Measurements from ENCODE around the gene FOXN4. TPM values are rescaled to one million over a fixed set of nuclear protein-coding genes. Genes with fewer than 3 reads are reported as not detected.

The FOXN4 gene
- polyA plus RNA-seq, 1 donor (not counting 4 experiments of a cell fraction or from before 2014, with no cell fraction given) = not detected

GRCh38 chr12:109264943-109265650, 44.0 kb downstream of the FOXN4 start:
- no peaks in the 10 kb centered on the region for H3K79me2 ChIP-seq (ENCODE audit: control insufficient read depth, insufficient read depth, low read length)
- H3K27ac ChIP-seq (ENCODE audit: control insufficient read depth, insufficient read depth, low read length) = no peak overlapping the region
- FAIRE-seq (no peak), DNase-seq (ENCODE audit: low read depth, low spot score) (no peak)
- H3K4me2 ChIP-seq (ENCODE audit: control insufficient read depth, extremely low read depth, insufficient read depth, low read depth, low read length) = no peak overlapping the region
- H3K27me3 ChIP-seq (ENCODE audit: control insufficient read depth, extremely low read depth, insufficient read depth, low read length) = no peaks in the 10 kb centered on the region
- no peaks in the 10 kb centered on the region for H3K4me1 ChIP-seq (ENCODE audit: control insufficient read depth, extremely low read depth, insufficient read depth, low read length)
- H3K9ac ChIP-seq (ENCODE audit: control insufficient read depth, extremely low read depth, insufficient read depth, low read length) = no peak overlapping the region
- no peaks in the 10 kb centered on the region for H4K20me1 ChIP-seq (ENCODE audit: control insufficient read depth, extremely low read depth, insufficient read depth, low read length)
- no peak overlapping the region for H2AFZ ChIP-seq (ENCODE audit: control insufficient read depth, low read length)
- no peak overlapping the region for H3K4me3 ChIP-seq (ENCODE audit: control insufficient read depth in 2 of 3, extremely low read depth in 1 of 3, insufficient read depth in 2 of 3, low read depth in 1 of 3, low read length in 3 of 3)
- dilution Hi-C loops (cut with MboI; ENCODE audit: extremely low pct_ligation_motif_present, low sequenced_read_pairs) = no loop called here
- H3K9me3 ChIP-seq (ENCODE audit: control insufficient read depth, low read depth, low read length) = no peaks in the 10 kb centered on the region
- no peaks in the 10 kb centered on the region for H3K9me1 ChIP-seq (ENCODE audit: control insufficient read depth, extremely low read depth, insufficient read depth, low read length)
- TF ChIP-seq CTCF (optimal IDR thresholded peaks at IDR 0.05 in 1 of 3, IDR thresholded peaks at IDR 0.05 in 1 of 3, conservative IDR thresholded peaks at IDR 0.05 in 1 of 3; ENCODE audit: extremely low read depth in 1 of 3, insufficient read depth in 2 of 3, low read length in 3 of 3) (no peak), EZH2 (IDR thresholded peaks at IDR 0.05; ENCODE audit: low read length) (no peak)
- H3K36me3 ChIP-seq (ENCODE audit: control insufficient read depth in 2 of 2, extremely low read depth in 1 of 2, insufficient read depth in 2 of 2, low read length in 2 of 2) = no peaks in the 10 kb centered on the region

GRCh38 chr12:109264095-109264942, 44.8 kb downstream of the FOXN4 start:
- Histone ChIP-seq H3K36me3 (ENCODE audit: control insufficient read depth in 2 of 2, extremely low read depth in 1 of 2, insufficient read depth in 2 of 2, low read length in 2 of 2) (no peaks in the 10 kb centered on the region), H3K27ac (ENCODE audit: control insufficient read depth, insufficient read depth, low read length) (no peak overlapping the region), H3K4me1 (ENCODE audit: control insufficient read depth, extremely low read depth, insufficient read depth, low read length) (no peaks in the 10 kb centered on the region), H3K4me2 (ENCODE audit: control insufficient read depth, extremely low read depth, insufficient read depth, low read depth, low read length) (no peak overlapping the region), H4K20me1 (ENCODE audit: control insufficient read depth, extremely low read depth, insufficient read depth, low read length) (no peaks in the 10 kb centered on the region), H3K9ac (ENCODE audit: control insufficient read depth, extremely low read depth, insufficient read depth, low read length) (no peak overlapping the region), H3K27me3 (ENCODE audit: control insufficient read depth, extremely low read depth, insufficient read depth, low read length) (no peaks in the 10 kb centered on the region), H3K9me3 (ENCODE audit: control insufficient read depth, low read depth, low read length) (no peaks in the 10 kb centered on the region), H2AFZ (ENCODE audit: control insufficient read depth, low read length) (no peak overlapping the region), H3K79me2 (ENCODE audit: control insufficient read depth, insufficient read depth, low read length) (no peaks in the 10 kb centered on the region), H3K4me3 (ENCODE audit: control insufficient read depth in 2 of 3, extremely low read depth in 1 of 3, insufficient read depth in 2 of 3, low read depth in 1 of 3, low read length in 3 of 3) (no peak overlapping the region), H3K9me1 (ENCODE audit: control insufficient read depth, extremely low read depth, insufficient read depth, low read length) (no peaks in the 10 kb centered on the region)
- dilution Hi-C loops (cut with MboI; ENCODE audit: extremely low pct_ligation_motif_present, low sequenced_read_pairs) = no loop called here
- no peak for DNase-seq (ENCODE audit: low read depth, low spot score)
- peak; percentile 61 to 78 (median 76) for TF ChIP-seq CTCF (optimal IDR thresholded peaks at IDR 0.05 in 1 of 3, IDR thresholded peaks at IDR 0.05 in 1 of 3, conservative IDR thresholded peaks at IDR 0.05 in 1 of 3; ENCODE audit: extremely low read depth in 1 of 3, insufficient read depth in 2 of 3, low read length in 3 of 3)
- TF ChIP-seq EZH2 (IDR thresholded peaks at IDR 0.05; ENCODE audit: low read length) = no peak
- no peak for FAIRE-seq

Data from keratinocyte (primary cell).